Hepatocyte (in vitro differentiated cells): ENCODE results near the gene TRIM6.

Source experiments
- CTCF ChIP-seq: fragments of 200-600 bp; sonication (generic); IDR thresholded peaks from 2 replicates; pipeline ENCODE4 v1.5.1; 2016; ENCODE audit warnings: antibody characterized with exemption, mild to moderate bottlenecking; ENCODE audit not compliant: poor library complexity
- EZH2phosphoT487 ChIP-seq: fragments of 200-600 bp; sonication (generic); IDR thresholded peaks from one replicate; pipeline ENCODE4 v1.6.1; 2018; ENCODE audit warnings: antibody characterized with exemption, mild to moderate bottlenecking, low read depth, moderate library complexity; ENCODE audit not compliant: unreplicated experiment, severe bottlenecking

- TF ChIP-seq CTCF (no peak), EZH2phosphoT487 (no peak)
These were observed 24.4 kb downstream of the TRIM6 start for GRCh38 chr11:5620651-5621521.
